Vagina (tissue), 2 donors: ENCODE measurements around the gene CCDC137.

Experiments used
- POLR2A ChIP-seq, 2 donors: fragments of 450-650 bp; IDR thresholded peaks; one replicate each; pipeline ENCODE4 v1.6.1; 2017; ENCODE audit warnings: antibody characterized with exemption in 2 of 2, mild to moderate bottlenecking in 2 of 2, moderate library complexity in 2 of 2
- TF ChIP-seq, protein P1 (sequence below), 3 experiments: fragments of 450-650 bp in 2 of 3; fragments of 200-600 bp in 1 of 3; sonication (generic) in 1 of 3; IDR thresholded peaks; one replicate each; pipeline ENCODE4 v1.5.1; 2017 to 2019; ENCODE audit warnings: antibody characterized with exemption in 3 of 3, mild to moderate bottlenecking in 2 of 3, moderate library complexity in 2 of 3

DNA sequence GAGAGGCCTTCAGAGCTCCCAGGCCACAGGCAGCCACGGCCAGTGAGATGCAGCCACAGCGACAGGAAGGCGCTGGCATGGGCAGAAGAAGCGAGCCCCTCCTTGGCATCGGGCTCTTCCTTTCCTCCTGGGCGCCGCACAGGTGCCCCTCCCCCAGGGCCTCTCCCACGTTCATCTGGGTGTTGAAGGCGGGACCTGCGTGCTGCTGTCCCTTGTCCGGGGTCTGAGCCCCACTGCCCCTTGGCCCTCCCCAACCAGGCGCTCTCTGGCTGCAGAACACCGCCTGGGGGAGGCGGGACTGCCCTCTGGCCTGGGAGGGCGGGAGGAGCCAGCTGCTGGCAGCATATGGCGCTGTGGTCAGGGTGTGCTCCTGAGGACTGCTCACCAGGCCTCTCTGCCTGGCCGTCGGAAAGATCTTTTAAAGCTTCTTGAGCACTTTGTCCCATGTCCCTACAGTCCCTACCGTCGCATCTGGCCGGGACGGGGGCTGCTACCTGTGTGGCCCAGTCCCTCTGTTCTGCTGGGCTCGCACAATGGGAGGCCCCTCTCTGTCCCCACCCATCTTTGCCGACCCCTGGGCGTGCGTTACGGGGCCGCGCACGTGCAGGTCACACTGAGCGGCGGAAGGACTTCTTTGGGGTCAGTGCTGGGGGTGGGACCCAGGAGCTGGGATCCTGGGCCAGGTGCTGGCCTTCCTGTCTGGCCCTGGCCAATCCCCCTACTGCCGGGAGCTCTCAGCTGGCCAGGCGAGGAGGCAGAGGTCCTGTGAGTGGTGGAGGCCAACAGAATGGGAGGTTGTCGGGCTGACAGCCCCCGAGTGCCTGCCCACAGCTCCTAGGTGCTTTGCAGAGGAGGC is 47.2 kb downstream of the CCDC137 start:
- TF ChIP-seq, protein P1, sequence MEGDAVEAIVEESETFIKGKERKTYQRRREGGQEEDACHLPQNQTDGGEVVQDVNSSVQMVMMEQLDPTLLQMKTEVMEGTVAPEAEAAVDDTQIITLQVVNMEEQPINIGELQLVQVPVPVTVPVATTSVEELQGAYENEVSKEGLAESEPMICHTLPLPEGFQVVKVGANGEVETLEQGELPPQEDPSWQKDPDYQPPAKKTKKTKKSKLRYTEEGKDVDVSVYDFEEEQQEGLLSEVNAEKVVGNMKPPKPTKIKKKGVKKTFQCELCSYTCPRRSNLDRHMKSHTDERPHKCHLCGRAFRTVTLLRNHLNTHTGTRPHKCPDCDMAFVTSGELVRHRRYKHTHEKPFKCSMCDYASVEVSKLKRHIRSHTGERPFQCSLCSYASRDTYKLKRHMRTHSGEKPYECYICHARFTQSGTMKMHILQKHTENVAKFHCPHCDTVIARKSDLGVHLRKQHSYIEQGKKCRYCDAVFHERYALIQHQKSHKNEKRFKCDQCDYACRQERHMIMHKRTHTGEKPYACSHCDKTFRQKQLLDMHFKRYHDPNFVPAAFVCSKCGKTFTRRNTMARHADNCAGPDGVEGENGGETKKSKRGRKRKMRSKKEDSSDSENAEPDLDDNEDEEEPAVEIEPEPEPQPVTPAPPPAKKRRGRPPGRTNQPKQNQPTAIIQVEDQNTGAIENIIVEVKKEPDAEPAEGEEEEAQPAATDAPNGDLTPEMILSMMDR (IDR thresholded peaks at IDR 0.05), result no peak
- no peak for TF ChIP-seq POLR2A (IDR thresholded peaks at IDR 0.05)
